ENCODE measurements around the gene FAAP24.
"Not testable (repeated sequence)": the region's sequence is repeated elsewhere in the genome, so short reads cannot be mapped to it uniquely, and the experiment has no call there.

The FAAP24 gene

DNA sequence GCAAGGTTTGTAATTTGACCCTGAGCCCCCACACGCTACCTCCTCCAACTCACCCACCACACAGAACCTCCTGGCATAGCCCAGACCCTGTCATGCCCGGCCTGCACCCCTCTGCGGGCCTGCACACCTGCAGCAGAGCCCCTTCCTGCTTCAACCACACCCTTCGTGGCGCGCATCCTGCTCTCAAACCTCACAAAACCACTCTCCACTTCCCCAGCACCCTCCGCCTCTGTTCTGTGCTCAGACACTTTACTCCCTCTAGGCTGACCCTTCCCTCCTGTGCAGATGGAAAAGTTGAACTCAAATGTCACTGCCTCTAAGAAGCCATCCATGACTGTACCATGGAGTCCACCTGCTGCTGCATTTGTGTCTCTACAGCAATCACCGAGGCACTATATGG is 28.5 kb downstream of the FAAP24 start:
- no peak for DNase-seq

DNA sequence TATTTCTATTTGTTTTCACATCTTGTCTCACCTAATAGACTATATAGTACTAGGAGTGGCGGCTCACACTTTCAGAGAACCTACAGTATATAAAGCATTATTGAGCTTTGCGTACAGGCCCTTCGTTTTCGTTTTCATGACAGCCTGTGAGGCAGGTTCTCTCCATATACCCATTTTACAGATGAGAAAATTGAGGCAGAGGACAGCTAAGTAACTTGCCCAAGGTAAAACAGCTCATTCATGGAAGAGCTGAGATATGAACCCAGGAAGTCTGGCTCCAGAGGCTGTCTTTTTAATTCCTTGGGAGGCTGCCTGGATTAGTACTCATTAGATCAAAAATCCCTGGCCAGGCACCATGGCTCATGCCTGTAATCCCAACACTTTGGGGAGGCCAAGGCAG is 28.9 kb downstream of the FAAP24 start:
- no peak for DNase-seq

DNA sequence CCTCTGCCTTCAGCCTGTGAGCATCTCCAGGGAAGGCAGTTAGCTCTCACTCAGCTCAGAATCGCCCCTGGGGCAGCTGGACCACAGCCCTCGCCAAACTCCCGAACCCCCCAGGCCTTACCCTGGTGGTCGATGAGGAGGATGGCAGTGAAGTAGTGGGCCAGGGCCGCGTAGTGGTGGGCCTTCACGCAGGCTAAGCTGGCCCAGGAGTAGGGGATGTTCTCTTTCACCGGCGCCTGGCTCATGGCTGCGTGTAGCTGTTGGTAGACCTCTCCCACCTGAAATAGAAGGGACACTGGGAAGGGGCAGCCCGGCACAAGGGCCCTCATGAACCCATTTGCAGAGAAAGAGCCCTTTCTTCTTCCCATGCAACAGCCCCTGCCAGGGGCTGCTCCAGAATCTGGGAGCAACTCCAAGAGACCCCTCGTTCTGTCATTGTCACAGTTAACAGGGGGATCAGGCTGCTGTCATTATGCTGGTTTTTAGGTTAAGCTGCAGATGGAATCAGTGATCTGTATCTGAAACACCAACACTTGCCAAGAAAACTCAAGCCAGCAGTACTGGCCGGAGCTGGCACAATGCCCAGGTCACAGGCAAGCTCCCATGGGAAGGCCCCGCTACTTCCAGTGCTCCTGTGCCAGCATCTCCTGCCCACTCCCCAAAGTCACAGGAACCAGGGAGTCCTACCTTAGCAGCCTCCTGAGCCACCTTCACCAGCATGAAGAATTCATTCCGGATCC is 30.3 kb downstream of the FAAP24 start:
- DNase-seq, result peak; percentile 2

DNA sequence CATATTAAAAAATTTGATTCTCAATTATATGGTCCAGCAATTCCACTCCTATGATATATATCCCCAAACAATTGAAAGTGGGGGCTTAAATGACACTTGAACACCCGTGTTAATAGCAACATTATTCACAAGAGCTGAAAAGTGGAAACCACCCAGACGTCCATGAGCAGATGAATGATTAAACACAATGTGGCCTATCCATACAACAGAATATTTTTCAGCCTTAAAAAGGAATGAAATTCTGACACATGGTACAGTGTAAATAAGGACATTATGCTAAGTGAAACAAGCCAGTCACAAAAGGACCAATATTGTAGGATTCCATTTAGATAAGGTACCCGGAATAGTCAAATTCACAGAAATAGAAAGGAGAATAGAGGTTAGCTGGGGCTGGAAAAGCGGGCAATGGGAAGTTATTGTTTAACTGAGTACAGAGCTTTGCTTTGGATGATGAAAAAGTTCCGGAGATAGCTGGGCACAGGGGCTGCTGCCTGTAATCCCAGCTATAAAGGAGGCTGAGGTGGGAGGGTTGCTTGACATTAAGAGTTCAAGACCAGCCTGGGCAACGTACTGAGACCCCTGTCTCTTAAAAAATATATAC is 31.5 kb downstream of the FAAP24 start:
- not testable (repeated sequence) for DNase-seq

DNA sequence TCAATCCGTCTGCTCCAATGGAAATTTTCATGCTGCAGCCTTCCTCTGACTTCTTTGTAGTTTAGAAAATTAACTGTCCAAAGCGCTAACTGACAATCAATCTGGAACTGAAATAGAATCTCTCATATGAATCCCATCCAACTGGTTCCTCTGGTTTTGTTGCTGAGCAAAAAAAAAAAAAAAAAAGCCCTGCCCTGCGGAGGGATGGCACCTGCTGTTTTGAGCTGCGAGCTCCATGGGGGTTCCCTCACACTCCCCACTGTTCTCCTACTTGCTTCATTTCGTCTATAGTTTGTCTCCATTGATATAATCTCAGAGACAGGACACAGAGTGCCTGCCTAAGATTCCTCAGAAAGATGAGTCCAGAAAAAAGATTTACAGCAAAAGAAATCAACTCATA is 33.4 kb downstream of the FAAP24 start:
- DNase-seq, result no peak

DNA sequence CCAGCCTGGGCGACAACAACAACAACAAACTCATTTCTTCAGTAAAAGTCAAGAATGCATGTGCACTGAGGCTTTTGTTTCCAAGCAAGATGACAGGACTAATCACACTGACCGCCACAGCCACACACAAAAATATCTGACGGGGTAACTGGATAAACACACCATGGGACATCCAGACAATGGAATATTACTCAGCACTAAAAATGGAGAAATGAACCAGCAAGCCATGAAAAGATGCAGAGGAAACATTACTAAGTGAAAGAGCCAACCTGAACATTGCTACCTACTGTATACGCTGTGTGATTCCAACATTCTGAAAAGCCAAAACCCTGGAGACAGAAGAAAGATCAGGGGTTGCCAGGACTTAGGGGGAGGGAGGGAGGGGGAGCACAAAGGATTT is 36.7 kb downstream of the FAAP24 start:
- no peak for DNase-seq

DNA sequence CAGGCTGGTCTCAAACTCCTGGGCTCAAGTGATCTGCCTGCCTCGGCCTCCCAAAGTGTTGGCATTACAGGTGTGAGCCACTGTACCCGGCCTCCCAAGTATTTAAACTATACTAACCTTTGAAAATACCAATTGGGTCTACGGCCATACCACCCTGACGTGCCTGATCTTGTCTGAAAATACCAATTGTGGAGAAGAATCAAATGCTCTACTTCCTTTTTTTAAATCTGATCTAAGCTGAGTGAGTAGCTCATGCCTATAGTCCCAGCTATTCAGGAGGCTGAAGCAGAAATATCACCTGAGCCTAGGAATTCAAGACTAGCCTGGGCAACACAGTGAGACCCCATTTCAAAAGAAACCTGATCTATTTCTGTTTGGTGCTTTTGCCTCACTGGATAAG is 38.8 kb downstream of the FAAP24 start:
- not testable (repeated sequence) for DNase-seq

DNA sequence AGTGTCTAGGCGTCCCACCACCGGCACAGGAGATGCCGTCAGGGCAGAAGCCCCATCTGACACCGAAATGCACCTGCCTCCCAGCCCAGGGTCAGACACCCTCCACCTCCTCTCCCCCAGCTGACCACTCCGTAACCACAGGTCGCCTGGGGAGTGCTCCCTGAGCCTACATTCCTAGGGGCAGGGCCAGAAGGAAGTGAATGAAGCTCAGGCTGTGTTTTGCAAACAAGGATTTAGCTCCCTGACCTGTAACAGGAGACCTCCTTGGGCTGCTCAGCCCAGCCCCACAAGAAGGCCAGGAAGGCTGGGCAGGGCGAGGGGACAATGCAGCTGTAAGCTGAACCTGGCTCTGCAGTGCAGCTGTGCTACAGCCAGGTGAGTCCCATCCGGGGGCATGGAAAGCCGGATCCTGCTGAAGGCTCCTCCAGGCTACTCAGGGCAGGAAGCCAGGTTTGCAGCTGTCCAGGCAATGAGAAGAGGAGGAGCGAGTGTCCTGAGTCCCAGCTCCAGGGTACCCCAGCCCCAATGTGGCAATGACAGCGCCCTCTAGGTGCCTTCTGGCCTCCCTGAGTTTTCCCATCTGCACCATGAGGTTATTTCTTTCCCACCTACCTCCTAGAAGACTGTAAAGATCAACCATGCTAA is 50.6 kb downstream of the FAAP24 start:
- DNase-seq, result no peak

DNA sequence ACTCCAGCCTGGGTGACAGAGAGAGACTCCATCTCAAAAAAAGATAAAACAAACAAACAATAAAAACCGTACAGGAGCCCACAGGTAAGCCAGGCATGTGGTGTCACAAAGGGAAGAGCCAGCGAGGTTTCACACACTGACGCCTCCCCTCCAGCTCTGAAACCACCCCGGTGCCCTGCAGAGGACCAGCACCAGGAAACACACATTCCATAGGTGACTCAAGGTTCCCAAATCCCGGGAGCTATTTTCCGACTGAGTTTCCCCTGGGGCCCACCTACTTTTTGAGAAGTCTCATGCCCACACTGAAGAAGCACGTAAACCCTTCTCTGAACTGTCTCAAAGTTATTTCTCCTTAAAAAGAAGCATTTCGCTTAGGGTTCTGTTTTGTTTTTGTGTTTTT is 52.4 kb downstream of the FAAP24 start:
- no peak for DNase-seq

DNA sequence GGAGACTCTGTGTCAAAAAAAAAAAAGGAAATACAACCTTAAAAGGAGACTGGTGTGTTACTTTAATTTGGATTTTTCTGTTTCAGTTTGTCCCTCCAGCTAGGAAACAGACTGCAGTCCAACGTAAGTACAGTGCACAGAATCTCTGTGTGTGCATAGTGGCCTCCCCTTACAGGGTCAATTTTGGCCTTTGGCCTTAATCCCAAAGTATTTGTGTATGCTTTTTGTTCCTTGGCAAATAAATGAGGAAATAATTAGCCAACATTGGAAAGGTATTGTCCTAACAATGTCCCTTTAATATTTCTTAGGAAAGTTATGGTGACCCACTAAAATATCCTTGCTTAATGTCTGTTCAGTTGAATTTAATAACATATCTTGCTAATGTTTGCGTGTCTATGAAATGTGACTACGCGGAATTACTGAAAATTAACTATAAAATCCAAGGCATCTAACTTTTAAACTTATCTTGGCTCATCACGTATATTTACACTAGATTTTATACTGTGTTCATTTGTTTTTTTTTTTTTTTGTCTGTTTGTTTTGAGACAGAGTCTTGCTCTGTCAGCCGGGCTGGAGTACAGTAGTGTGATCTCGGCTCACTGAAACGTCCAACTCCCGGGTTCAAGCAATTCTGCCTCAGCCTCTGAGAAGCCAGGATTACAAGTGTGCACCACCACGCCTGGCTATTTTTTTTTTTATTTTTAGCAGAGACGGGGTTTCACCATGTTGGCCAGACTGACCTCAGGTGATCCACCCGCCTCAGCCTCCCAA is 53.6 kb downstream of the FAAP24 start:
- DNase-seq, result not testable (repeated sequence)

DNA sequence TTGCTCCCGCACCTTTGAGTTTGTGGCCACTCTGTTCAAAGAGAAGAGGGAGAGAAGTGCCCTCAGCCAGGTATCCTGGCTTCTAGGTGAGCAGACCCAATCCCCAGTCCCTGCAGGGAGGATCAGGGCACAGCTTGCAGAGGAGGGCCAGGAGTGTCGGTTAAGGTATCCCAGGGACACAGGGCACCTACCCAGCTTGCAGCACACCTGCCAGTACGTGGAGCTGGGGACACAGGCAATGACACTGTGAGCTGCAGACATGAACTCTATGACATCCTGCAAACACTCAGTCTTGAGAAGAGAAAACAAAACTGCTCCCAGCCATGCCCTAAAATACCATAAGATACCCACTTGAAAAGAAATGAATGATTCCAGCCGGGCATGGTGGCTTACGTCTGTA is 54.6 kb downstream of the FAAP24 start:
- DNase-seq, result not testable (repeated sequence)
